SJCRH30 (cell line): Measurements from ENCODE around the gene PFDN5. TPM values are rescaled to one million over a fixed set of nuclear protein-coding genes. Genes with fewer than 3 reads are reported as not detected.

ENCODE experiments used
- DNase-seq, 2 experiments: peaks; one replicate each; pipeline ENCODE4 v3.0.0-alpha.2; 2015 to 2020
- H3K27ac ChIP-seq: fragments of 250-450 bp; sonication (Bioruptor Pico); 2 replicates; pipeline ENCODE4 v1.5.1; 2020; ENCODE audit warnings: mild to moderate bottlenecking, moderate library complexity
- H3K27me3 ChIP-seq: fragments of 250-450 bp; sonication (Bioruptor Pico); 2 replicates; pipeline ENCODE4 v1.5.1; 2020; ENCODE audit warnings: mild to moderate bottlenecking, moderate library complexity
- H3K36me3 ChIP-seq: fragments of 250-450 bp; sonication (Bioruptor Pico); 2 replicates; pipeline ENCODE4 v1.5.1; 2020; ENCODE audit warnings: mild to moderate bottlenecking, moderate library complexity
- H3K4me1 ChIP-seq: fragments of 250-450 bp; sonication (Bioruptor Pico); 2 replicates; pipeline ENCODE4 v1.5.1; 2020; ENCODE audit warnings: mild to moderate bottlenecking, moderate library complexity
- H3K4me3 ChIP-seq: fragments of 250-450 bp; sonication (Bioruptor Pico); 2 replicates; pipeline ENCODE4 v1.5.1; 2020; ENCODE audit warnings: mild to moderate bottlenecking, moderate library complexity
- H3K9me3 ChIP-seq: fragments of 250-450 bp; sonication (Bioruptor Pico); replicated peaks from 2 replicates; pipeline ENCODE4 v1.5.1; 2020; ENCODE audit warnings: mild to moderate bottlenecking, moderate library complexity
- total RNA-seq: library from RNA; depleted of rRNA; stranded (reverse); fragments of >200 nt; shearing (Covaris generic); gene quantifications from 2 replicates; pipeline ENCODE4 v1.2.3, GENCODE V29; 2014; rRNA removed

The PFDN5 gene
- total RNA-seq, 1 experiment from 2014 or later = 297 TPM

DNA sequence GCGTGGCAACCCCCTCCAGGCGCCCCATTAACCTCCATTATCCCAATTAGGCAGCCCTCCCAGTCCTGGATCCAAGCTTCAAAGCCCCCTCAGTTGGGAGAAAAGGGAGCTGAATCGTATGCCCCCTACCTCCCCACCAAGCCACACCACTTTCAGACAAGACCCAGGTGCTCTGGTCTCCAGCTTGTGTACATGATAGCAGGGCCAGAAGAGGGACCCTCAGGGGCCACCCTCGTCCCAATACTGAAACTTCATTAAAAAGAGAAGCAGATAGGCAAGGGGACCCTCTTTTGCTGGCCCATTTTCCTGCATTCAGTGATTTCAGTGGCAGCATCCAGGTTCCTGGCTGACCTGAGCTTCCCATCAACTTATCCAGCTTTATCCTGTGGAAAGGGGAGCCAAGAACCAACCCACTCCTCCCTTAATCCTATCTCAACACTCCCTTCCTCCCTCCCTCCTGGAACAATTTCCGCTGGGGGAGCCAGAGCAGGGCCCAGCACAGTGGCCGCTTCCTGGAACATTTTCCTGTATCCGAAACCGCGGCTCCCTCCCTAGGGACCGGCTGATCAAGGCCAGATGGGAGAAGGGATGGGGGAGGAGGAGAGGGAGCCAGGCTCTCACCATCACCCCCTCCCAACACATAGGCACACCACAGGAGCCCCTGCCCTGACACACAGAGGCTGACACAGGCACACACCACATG is 50.3 kb downstream of the PFDN5 start:
- Histone ChIP-seq H3K27me3 (no peaks in the 10 kb centered on the region), H3K36me3 (no peaks in the 10 kb centered on the region), H3K9me3 (no peaks in the 10 kb centered on the region), H3K4me1 (peaks cover 9% of the 10 kb centered on the region), H3K4me3 (peak overlapping the region; percentile 72), H3K27ac (no peak overlapping the region; the same call in 1 of the 2 replicates)
- DNase-seq = peak; percentile 64 to 66

DNA sequence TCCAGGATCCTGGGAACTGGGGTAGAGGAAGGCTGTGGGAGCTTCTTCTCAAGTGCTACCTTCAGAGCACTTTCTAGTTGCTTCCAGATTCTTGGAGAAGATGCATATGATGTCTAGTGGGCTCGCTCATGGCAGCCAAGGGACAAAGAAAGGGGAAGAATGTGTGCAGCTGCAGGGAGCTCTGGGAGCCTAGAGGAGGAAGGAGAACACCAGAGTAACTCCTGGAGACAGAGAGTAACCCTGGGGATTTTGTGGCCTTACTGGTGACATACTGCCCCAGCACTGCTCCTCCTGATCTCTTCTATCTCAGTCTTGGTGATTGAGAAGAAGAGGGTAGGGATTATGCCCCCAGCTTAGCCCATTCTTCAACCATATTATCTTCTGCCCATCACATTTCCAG is 51.1 kb downstream of the PFDN5 start:
- Histone ChIP-seq H3K27me3 (no peaks in the 10 kb centered on the region), H3K4me3 (no peak overlapping the region), H3K36me3 (no peaks in the 10 kb centered on the region), H3K9me3 (no peaks in the 10 kb centered on the region), H3K27ac (no peak overlapping the region), H3K4me1 (peaks cover 9% of the 10 kb centered on the region)
- DNase-seq = no peak

DNA sequence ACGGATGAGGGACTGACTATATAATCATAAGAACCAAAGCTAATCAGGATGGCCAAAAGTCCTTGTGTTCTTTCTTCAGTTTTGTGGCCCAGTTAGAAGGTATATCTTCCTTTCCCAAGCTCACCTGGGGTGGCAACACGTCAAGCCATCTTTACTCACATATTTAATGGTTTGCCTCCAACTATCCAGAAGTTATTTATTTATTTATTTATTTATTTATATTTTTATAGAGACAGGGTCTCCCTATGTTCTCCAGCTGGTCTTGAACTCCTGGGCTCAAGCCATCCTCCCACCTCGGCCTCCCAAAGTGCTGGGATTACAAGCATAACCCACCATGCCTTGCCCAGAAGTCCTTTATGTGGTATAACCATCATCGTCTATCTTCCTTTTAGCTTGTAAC is 52.6 kb downstream of the PFDN5 start:
- H3K27ac ChIP-seq = no peak overlapping the region
- H3K4me3 ChIP-seq = no peak overlapping the region
- H3K36me3 ChIP-seq = no peaks in the 10 kb centered on the region
- H3K9me3 ChIP-seq = no peaks in the 10 kb centered on the region
- no peak for DNase-seq
- H3K4me1 ChIP-seq = peaks cover 9% of the 10 kb centered on the region
- no peaks in the 10 kb centered on the region for H3K27me3 ChIP-seq

Other genes with a start within 250 kb of the PFDN5 start
- gene TNS2, start 245.5 kb upstream of the PFDN5 start, total RNA-seq = 13.3 and 16.1 TPM in 2 replicates
- gene SPRYD3, start 216.2 kb upstream of the PFDN5 start, total RNA-seq = 8.9 and 10.4 TPM in 2 replicates
- 11.5 and 13.0 TPM in 2 replicates for gene IGFBP6, start 197.9 kb upstream of the PFDN5 start, total RNA-seq
- not detected in 2 replicates for gene SOAT2, start 192.1 kb upstream of the PFDN5 start, total RNA-seq
- gene ZNF740, start 114.8 kb upstream of the PFDN5 start, total RNA-seq = 17.4 and 17.8 TPM in 2 replicates
- gene CSAD, start 114.6 kb upstream of the PFDN5 start, total RNA-seq = 1.7 and 3.3 TPM in 2 replicates
- gene ITGB7, start 88.3 kb upstream of the PFDN5 start, total RNA-seq = not detected in 2 replicates
- 5.0 and 5.5 TPM in 2 replicates for gene RARG, start 63.3 kb upstream of the PFDN5 start, total RNA-seq
- 24.9 and 29.5 TPM in 2 replicates for gene ESPL1, start 27.2 kb upstream of the PFDN5 start, total RNA-seq
- 35.8 and 37.9 TPM in 2 replicates for gene MYG1, start 4.2 kb downstream of the PFDN5 start, total RNA-seq
- 55.5 and 57.2 TPM in 2 replicates for gene AAAS, start 26.1 kb downstream of the PFDN5 start, total RNA-seq
- gene SP7, start 40.8 kb downstream of the PFDN5 start, total RNA-seq = not detected in 2 replicates
- 50.2 and 53.1 TPM in 2 replicates for gene SP1, start 84.6 kb downstream of the PFDN5 start, total RNA-seq
- gene AMHR2, start 128.3 kb downstream of the PFDN5 start, total RNA-seq = 0.14 and 0.15 TPM in 2 replicates
- gene PRR13, start 146.2 kb downstream of the PFDN5 start, total RNA-seq = 54.5 and 59.5 TPM in 2 replicates
- gene PCBP2, start 156.6 kb downstream of the PFDN5 start, total RNA-seq = 246 and 250 TPM in 2 replicates
- 5.9 and 7.6 TPM in 2 replicates for gene MAP3K12, start 203.9 kb downstream of the PFDN5 start, total RNA-seq
- 35.2 and 41.2 TPM in 2 replicates for gene TARBP2, start 205.7 kb downstream of the PFDN5 start, total RNA-seq
- gene NPFF, start 211.9 kb downstream of the PFDN5 start, total RNA-seq = 0.43 TPM in 1 of 2 replicates, not detected in the other